Esophagus (tissue), 2 donors: ENCODE measurements around the gene SOCS2. TPM values are rescaled to one million over a fixed set of nuclear protein-coding genes. Genes with fewer than 3 reads are reported as not detected.

Experiments
- H3K27ac ChIP-seq, 2 donors: one replicate each; pipeline ENCODE4 v1.5.1; 2013; ENCODE audit warnings: low read depth in 2 of 2, mild to moderate bottlenecking in 2 of 2, inconsistent platforms in 1 of 2, low read length in 1 of 2, moderate library complexity in 1 of 2
- H3K27me3 ChIP-seq, 2 donors: one replicate each; pipeline ENCODE4 v1.6.1; 2013; ENCODE audit warnings: low read length in 2 of 2, control low read depth in 1 of 2, mild to moderate bottlenecking in 1 of 2; ENCODE audit not compliant: insufficient read depth in 2 of 2, control insufficient read depth in 1 of 2
- H3K36me3 ChIP-seq, 2 donors: one replicate each; pipeline ENCODE4 v1.6.1; 2013; ENCODE audit warnings: low read length in 1 of 2; ENCODE audit not compliant: control insufficient read depth in 2 of 2, insufficient read depth in 2 of 2
- H3K4me1 ChIP-seq, 2 donors: one replicate each; pipeline ENCODE4 v1.6.1; 2013; ENCODE audit warnings: low read length in 1 of 2; ENCODE audit not compliant: control insufficient read depth in 2 of 2, insufficient read depth in 2 of 2
- H3K4me3 ChIP-seq, 2 donors: one replicate each; pipeline ENCODE4 v1.5.1; 2013; ENCODE audit warnings: low read length in 2 of 2, mild to moderate bottlenecking in 2 of 2, low read depth in 1 of 2, moderate library complexity in 1 of 2
- H3K9me3 ChIP-seq, 2 donors: one replicate each; pipeline ENCODE4 v1.6.1; 2013; ENCODE audit warnings: mild to moderate bottlenecking in 2 of 2, low read depth in 1 of 2, low read length in 1 of 2, moderate library complexity in 1 of 2; ENCODE audit not compliant: control insufficient read depth in 2 of 2, insufficient read depth in 1 of 2
- WGBS, 2 donors: extraction: QIAGEN DNeasy Blood & Tissue Kit; methylation state at CpG; one replicate each; pipeline ENCODE4 v1.1.7; 2013; 5-methylcytosine and 5-hydroxymethylcytosine counted together
- polyA plus RNA-seq, 2 donors: library from polyadenylated mRNA; stranded (reverse); fragments of 200-250 nt; gene quantifications; one replicate each; pipeline ENCODE4 v1.2.3, GENCODE V29; 2013
- donor health status: healthy with polysubstance abuse.
- donor health status: Bipolar disorder and iron deficiency.

Gene SOCS2
- polyA plus RNA-seq, 2 donors: 4.0 to 8.2 TPM

DNA sequence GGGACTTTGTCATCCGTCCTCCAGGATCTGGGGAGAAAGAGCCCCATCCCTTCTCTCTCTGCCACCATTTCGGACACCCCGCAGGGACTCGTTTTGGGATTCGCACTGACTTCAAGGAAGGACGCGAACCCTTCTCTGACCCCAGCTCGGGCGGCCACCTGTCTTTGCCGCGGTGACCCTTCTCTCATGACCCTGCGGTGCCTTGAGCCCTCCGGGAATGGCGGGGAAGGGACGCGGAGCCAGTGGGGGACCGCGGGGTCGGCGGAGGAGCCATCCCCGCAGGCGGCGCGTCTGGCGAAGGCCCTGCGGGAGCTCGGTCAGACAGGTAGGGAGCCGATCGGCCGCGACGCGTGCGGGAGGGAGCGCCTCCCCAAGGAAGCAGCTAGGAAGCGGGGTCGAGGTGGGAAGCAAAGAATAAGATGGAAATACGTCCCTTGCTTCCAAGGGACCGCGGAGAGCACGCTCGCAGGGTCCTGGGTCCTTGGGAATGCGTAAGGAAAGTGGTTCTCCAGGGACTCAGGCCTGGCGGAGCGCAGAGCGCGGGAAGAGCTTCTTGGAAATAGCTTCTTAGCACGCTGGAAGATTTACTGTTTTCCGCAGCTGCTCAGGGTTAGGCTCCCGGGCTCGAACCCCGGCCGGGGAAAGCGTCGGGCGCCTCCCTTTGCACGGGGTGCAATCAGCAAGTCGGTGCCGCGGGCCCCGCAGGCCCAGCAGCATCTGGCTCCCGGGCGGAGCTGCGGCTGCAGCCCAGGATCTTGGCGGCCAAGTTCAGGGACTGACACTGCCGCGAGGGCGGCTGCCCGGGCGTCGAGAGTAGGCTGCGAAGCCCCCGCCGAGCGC is 457 bp downstream of the SOCS2 start:
- no peaks in the 10 kb centered on the region for H3K36me3 ChIP-seq
- no peaks in the 10 kb centered on the region for H3K27me3 ChIP-seq
- peak overlapping the region; percentile 92 to 94 for H3K27ac ChIP-seq
- peaks cover 0 to 8% of the 10 kb centered on the region in 2 donors for H3K4me1 ChIP-seq
- no peaks in the 10 kb centered on the region for H3K9me3 ChIP-seq
- peak overlapping the region; percentile 76 to 81 for H3K4me3 ChIP-seq
- WGBS, 2 donors: 2 to 3% methylated on average over 75 of the region's 75 CpGs

DNA sequence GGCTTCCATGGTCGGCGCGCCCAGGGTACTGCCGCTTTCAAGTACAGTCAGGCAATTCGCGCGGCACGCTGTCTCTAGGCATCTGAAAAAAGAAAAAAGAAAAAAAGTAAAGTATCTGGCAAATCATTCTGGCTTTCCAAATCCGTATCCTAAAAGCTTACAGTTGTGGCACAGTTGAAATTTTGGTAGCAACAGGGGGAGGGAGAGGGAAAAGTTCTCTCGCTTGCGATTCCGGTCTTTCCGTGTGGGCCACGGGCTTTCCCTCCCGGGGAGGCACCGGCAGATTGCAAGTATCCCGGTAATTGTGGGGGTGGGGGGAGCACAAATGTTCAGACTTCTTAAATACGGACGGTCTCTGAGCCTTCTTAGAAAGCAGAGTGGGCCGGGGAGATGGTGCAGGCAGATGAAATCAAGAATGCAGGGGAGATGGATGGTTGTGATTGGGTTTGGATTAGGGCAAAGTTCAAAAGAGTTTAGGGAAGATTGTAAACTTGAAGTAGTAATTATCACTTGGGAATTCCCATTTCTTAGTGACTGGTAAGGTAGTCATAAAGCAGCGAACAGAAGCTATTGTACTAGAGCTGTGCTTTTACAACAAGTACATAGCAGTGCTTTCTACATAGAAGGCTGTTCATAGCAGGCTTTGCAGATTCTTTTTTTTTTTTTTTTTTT is 1.2 kb downstream of the SOCS2 start:
- no peaks in the 10 kb centered on the region for H3K27me3 ChIP-seq
- peaks cover 0 to 8% of the 10 kb centered on the region in 2 donors for H3K4me1 ChIP-seq
- no peaks in the 10 kb centered on the region for H3K36me3 ChIP-seq
- H3K4me3 ChIP-seq: peak overlapping the region; percentile 76 to 81
- peak overlapping the region; percentile 92 to 94 for H3K27ac ChIP-seq
- H3K9me3 ChIP-seq: no peaks in the 10 kb centered on the region
- 12 to 18% methylated on average over 21 of the region's 21 CpGs for WGBS, 2 donors

DNA sequence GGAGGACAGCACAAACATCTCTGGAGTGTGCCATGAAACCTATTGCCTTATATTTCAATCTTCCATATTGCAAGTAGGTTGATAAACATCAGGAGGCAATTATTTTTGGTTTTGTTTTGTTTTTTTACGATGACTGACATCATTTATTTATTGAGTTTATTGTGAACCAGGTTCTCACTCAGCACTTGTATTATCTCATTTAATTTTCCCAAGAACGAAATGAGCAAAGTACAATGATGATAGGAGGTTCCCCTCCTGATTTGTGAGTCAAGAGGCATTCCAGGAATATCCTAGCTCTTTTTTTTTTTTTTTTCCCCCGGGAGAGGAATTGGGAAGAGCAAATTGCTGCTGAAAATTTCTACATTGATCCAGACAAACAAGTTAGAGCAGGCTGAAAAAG is 4.7 kb downstream of the SOCS2 start:
- WGBS, 2 donors: 40 to 50% methylated on average over 3 of the region's 3 CpGs
- H3K4me1 ChIP-seq: peaks cover 0 to 8% of the 10 kb centered on the region in 2 donors
- H3K36me3 ChIP-seq: no peaks in the 10 kb centered on the region
- no peak overlapping the region for H3K4me3 ChIP-seq
- no peaks in the 10 kb centered on the region for H3K9me3 ChIP-seq
- no peaks in the 10 kb centered on the region for H3K27me3 ChIP-seq
- H3K27ac ChIP-seq: no peak overlapping the region

DNA sequence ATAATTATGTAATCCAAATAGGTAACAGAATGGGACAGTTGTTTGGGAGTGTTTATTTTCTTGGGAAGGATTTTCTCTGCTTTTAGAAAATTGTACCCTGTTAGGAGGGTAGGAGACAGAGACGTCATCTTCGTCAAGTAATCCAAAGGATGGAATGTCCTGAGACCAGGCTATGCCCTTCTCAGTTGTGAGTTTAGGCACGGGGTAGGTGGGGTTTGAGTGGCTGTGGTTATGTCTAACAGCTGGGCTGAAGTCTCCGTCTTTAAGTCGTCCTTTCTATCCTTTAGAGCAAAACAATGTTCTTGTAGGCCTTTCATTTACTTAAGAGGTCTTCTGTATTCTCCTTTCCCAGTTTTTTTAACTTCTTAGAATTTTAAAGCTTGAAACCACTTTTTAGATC is 5.7 kb downstream of the SOCS2 start:
- H3K36me3 ChIP-seq: no peaks in the 10 kb centered on the region
- no peaks in the 10 kb centered on the region for H3K9me3 ChIP-seq
- H3K27ac ChIP-seq: no peak overlapping the region
- no peaks in the 10 kb centered on the region for H3K27me3 ChIP-seq
- no peak overlapping the region for H3K4me3 ChIP-seq
- WGBS, 2 donors: 79 to 82% methylated on average over 5 of the region's 5 CpGs
- peaks cover 0 to 2% of the 10 kb centered on the region in 2 donors for H3K4me1 ChIP-seq

DNA sequence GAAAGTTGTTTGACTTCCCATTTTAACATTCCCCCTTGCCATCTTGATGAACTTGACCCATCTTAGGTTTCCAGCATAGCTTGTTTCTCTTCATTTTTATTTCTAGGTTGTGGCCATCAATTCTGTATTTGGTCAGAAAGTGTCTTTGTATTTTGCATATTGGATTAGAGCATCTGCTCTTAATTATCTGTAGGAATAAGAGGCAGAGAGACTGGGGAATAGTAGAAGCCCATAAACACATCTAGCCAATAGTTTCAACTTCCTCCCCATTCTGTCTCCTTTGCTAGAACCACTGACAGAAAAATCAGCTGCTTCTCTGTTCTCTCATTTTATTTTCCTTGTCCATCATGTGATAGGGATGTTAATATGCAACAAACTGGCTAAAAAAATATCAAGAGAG is 8.2 kb downstream of the SOCS2 start:
- H3K9me3 ChIP-seq: no peaks in the 10 kb centered on the region
- no peaks in the 10 kb centered on the region for H3K27me3 ChIP-seq
- no peak overlapping the region for H3K4me3 ChIP-seq
- no peak overlapping the region for H3K27ac ChIP-seq
- no peaks in the 10 kb centered on the region for H3K36me3 ChIP-seq
- no peaks in the 10 kb centered on the region for H3K4me1 ChIP-seq

DNA sequence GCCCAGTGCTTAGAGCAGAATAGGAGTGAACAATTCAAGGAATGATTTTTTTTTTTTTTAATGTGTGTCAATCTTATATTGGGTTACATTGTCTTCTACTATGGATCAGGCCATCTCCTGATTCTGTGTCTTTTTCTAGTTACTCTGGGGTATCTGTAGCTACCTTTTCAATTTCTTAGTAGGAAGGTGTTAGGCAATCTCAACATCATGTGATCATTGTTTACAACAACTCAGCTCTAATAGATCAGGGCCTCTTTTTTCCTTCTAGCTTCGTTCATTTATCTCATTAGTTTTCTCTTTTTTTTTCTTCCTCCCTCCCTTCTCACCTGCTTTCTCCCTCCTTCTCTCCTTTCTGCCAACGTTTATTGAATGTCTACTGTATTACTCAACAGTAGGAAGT is 8.9 kb downstream of the SOCS2 start:
- Histone ChIP-seq H3K36me3 (no peaks in the 10 kb centered on the region), H3K4me1 (no peaks in the 10 kb centered on the region), H3K27me3 (no peaks in the 10 kb centered on the region), H3K4me3 (no peak overlapping the region), H3K27ac (no peak overlapping the region), H3K9me3 (no peaks in the 10 kb centered on the region)
- WGBS, 2 donors: 49 to 60% methylated on average over 2 of the region's 2 CpGs

DNA sequence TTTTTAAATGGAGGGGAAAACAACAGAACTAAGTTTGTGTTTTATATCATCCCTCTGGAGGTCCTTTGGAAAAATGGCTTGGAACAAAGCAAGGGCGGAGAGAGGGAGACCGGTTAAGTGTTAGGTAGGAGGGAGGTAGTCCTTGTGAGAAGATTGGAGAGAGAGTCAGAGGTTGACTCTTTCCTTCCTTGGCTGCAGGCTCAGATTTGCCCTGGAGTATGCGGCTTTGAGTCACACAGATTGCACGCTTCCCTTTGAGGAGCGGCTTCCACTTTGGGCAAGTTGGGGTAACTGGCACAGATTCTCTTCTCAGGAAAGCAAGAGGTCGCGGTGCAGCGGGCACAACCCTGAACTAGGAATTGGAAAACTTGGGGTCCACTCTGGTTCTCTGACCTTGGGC is 9.9 kb downstream of the SOCS2 start:
- Histone ChIP-seq H3K4me1 (no peaks in the 10 kb centered on the region), H3K9me3 (no peaks in the 10 kb centered on the region), H3K4me3 (no peak overlapping the region), H3K27ac (no peak overlapping the region), H3K27me3 (no peaks in the 10 kb centered on the region), H3K36me3 (no peaks in the 10 kb centered on the region)
- WGBS, 2 donors: 88 to 91% methylated on average over 8 of the region's 8 CpGs

DNA sequence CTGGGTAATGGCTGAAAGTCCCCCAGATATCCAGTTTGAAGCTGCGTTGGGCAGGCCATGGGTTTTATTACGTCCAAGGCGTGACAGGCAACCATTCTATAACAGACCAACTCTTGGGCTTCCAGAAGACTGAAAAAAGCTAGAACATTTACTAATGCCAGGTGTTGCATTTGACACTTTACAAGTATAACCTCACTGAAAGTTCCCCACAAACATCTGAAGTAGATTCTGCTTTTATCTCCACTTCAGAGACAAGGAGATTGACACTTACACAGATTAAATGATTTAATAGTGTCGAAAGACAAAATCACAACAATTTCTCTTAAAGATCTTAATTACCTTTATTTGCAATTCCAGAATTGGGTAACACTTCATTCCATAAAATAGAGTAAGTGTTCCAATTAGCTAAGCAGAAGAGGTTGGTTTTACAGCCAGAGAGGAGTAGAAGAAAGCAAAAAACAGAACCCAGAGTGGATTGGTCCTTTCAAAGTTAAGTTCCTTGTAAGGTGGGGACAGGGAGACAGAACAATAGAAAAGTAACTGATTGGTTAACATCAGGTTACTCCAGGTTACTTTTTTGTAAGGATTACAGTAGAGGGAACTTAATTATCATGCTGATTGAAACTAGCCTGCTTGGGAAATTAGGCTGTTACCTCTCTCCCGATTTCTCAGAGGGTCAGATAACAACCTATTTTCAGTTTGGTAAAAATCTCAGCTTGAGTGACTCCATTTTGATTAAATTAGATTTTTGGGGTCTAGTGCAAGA is 11.3 kb downstream of the SOCS2 start:
- Histone ChIP-seq H3K36me3 (no peaks in the 10 kb centered on the region), H3K27ac (no peak overlapping the region), H3K27me3 (no peaks in the 10 kb centered on the region), H3K4me3 (no peak overlapping the region), H3K4me1 (no peaks in the 10 kb centered on the region), H3K9me3 (no peaks in the 10 kb centered on the region)
- WGBS, 2 donors: 92 to 95% methylated on average over 5 of the region's 5 CpGs

DNA sequence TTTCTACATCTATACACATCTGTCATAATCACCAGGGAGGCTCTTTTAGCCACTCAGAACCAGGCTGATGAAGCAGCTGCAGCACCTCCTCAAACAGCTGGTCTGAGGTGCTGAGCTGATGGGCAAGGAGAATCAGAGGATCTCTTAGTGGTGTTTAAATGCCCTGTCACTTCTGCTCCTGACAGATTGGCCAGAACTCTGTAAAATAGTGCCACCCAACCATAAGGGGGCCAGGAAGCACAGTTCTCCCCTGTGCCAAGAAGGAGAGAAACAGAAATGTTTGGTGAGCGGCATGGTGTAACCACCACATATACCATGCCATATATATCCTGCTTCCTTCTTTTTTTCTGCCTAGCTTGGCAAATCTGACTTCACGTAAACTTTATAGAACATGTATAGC is 12.8 kb downstream of the SOCS2 start:
- H3K36me3 ChIP-seq: no peaks in the 10 kb centered on the region
- 89 to 93% methylated on average over 2 of the region's 2 CpGs for WGBS, 2 donors
- H3K4me1 ChIP-seq: no peaks in the 10 kb centered on the region
- no peaks in the 10 kb centered on the region for H3K9me3 ChIP-seq
- H3K27ac ChIP-seq: no peak overlapping the region
- H3K4me3 ChIP-seq: no peak overlapping the region
- H3K27me3 ChIP-seq: no peaks in the 10 kb centered on the region
